Posterior vena cava (tissue), 2 donors: Measurements from ENCODE around the gene LIG3. TPM values are rescaled to one million over a fixed set of nuclear protein-coding genes. Genes with fewer than 3 reads are reported as not detected.
"Not testable (repeated sequence)": the region's sequence is repeated elsewhere in the genome, so short reads cannot be mapped to it uniquely, and the experiment has no call there.

Experiments used
- DNase-seq: peaks from one replicate; pipeline ENCODE4 v3.0.0-alpha.2; 2020; ENCODE audit warnings: low spot score
- intact Hi-C, 2 donors: fragments of 100-400 bp; cut with DNase I; formaldehyde crosslinking; loops; one replicate each; pipeline versions ENCODE4 v1.14.1 to v1.14.2; 2022 to 2023
- long read RNA-seq, 2 donors: library from polyadenylated mRNA; unstranded; transcript quantifications; one replicate each; pipeline ENCODE4 v2.0.0, GENCODE V29; 2020 to 2021
- total RNA-seq, 2 donors: library from RNA; stranded (reverse); fragmentation: NEBNext Ultra II Directional; extraction: Animal tissue kit (Norgen Biotek cat#: 25700); gene quantifications; one replicate each; pipeline ENCODE4 v1.2.1, GENCODE V29; 2021
- donor health status: DM: yes; HTN: yes; CAD: no.
- donor health status: DM: yes; HTN: yes; CAD: no.

Gene LIG3
- total RNA-seq, result 10 to 100 TPM; 27.3 to 34.3 TPM
- long read RNA-seq, donor 1, full-length matches to known transcripts, result 1 of 5 reads
- long read RNA-seq, donor 1, partial matches to known transcripts, result 3 of 5 reads
- long read RNA-seq, donor 1, other reads (novel, unspliced or antisense), result 1 of 5 reads
- long read RNA-seq, donor 2, full-length matches to known transcripts, result 3 of 12 reads
- long read RNA-seq, donor 2, partial matches to known transcripts, result 7 of 12 reads
- long read RNA-seq, donor 2, other reads (novel, unspliced or antisense), result 2 of 12 reads

- intact Hi-C loops, result no loop called here
These were observed at the start of gene LIG3 for GRCh38 chr17:34980353-34980680. Gene LIG3 (plus strand): TSS chr17:34980512. CDS start chr17:34983006, 2,494 bp downstream.

GRCh38 chr17:34950780-34951179, 29.5 kb upstream of the LIG3 start:
- DNase-seq, intact Hi-C loops: not testable (repeated sequence)

More at GRCh38 chr17:34980353-34980680, at the start of gene LIG3:
- DNase-seq, result peak; percentile 98

GRCh38 chr17:34958438-34958837, 21.9 kb upstream of the LIG3 start:
- intact Hi-C loops, result no loop called here
- DNase-seq, result no peak

- intact Hi-C loops, result no loop called here
- DNase-seq, result peak; percentile 97
These were observed 19.0 kb upstream of the LIG3 start, which contains the start of the genes CCT6B and ZNF830 for GRCh38 chr17:34961093-34961911. Gene CCT6B (minus strand): TSS chr17:34961460. CDS start chr17:34961393, 67 bp downstream. Gene ZNF830 (plus strand): TSS chr17:34961540. CDS start chr17:34961567, 27 bp downstream.

- DNase-seq, result no peak
- intact Hi-C loops, result no loop called here
These were observed 6.1 kb upstream of the LIG3 start for GRCh38 chr17:34974179-34974578.

GRCh38 chr17:34974794-34975785, 5.2 kb upstream of the LIG3 start:
- intact Hi-C loops, result no loop called here
- DNase-seq, result no peak

GRCh38 chr17:34979153-34979552, 1.2 kb upstream of the LIG3 start:
- no peak for DNase-seq
- intact Hi-C loops, result no loop called here

GRCh38 chr17:34979650-34980352, 511 bp upstream of the LIG3 start:
- DNase-seq, result no peak
- intact Hi-C loops, result no loop called here

GRCh38 chr17:34980681-34981537, 597 bp downstream of the LIG3 start:
- intact Hi-C loops, result no loop called here
- peak; percentile 93 for DNase-seq

- intact Hi-C loops, result no loop called here
- no peak for DNase-seq
These were observed 1.4 kb downstream of the LIG3 start for GRCh38 chr17:34981538-34982241.

GRCh38 chr17:34987232-34987631, 6.9 kb downstream of the LIG3 start:
- intact Hi-C loops, result loop anchor here in 1 of 2 donors (2.0 kb wide), 1 partner anchor 52 kb away; no protein-coding TSS in a partner anchor
- no peak for DNase-seq

GRCh38 chr17:34988644-34989043, 8.3 kb downstream of the LIG3 start:
- intact Hi-C loops, result no loop called here
- DNase-seq, result no peak

- DNase-seq, result no peak
- intact Hi-C loops, result no loop called here
These were observed 9.2 kb downstream of the LIG3 start for GRCh38 chr17:34989473-34989872.

GRCh38 chr17:34990921-34991365, 10.6 kb downstream of the LIG3 start:
- intact Hi-C loops, result loop anchor here in 1 of 2 donors (10.0 kb wide), 1 partner anchor 124 kb away; the partner anchor contains the start of gene RAD51D
- DNase-seq, result no peak

- DNase-seq, result no peak
- intact Hi-C loops, result loop anchor here in 1 of 2 donors (10.0 kb wide), 1 partner anchor 123 kb away; the partner anchor contains the start of gene RAD51D
These were observed 11.3 kb downstream of the LIG3 start for GRCh38 chr17:34991606-34992005.

- DNase-seq, result no peak
- intact Hi-C loops, result loop anchor here in 1 of 2 donors (10.0 kb wide), 1 partner anchor 122 kb away; the partner anchor contains the start of gene RAD51D
These were observed 12.7 kb downstream of the LIG3 start for GRCh38 chr17:34993031-34993430.
